Mesendoderm (in vitro differentiated cells): ENCODE results near the gene SMS.
A peak's percentile ranks its signal among the peaks of the same experiment; 100 is the strongest.

Source experiments
- DNase-seq: peaks from one replicate; pipeline ENCODE4 v3.0.0; 2013
- H2AK5ac ChIP-seq: 2 replicates; pipeline ENCODE4 v1.6.1; 2013; ENCODE audit warnings: low read length, inconsistent platforms
- H2BK120ac ChIP-seq: 2 replicates; pipeline ENCODE4 v1.6.1; 2013; ENCODE audit warnings: low read depth, mild to moderate bottlenecking, low read length, moderate library complexity, mixed read lengths
- H2BK15ac ChIP-seq: replicated peaks from 2 replicates; pipeline ENCODE4 v1.6.1; 2013; ENCODE audit warnings: low read depth, mild to moderate bottlenecking, moderate library complexity
- H2BK5ac ChIP-seq: 2 replicates; pipeline ENCODE4 v1.6.1; 2013; ENCODE audit warnings: low read length, inconsistent platforms
- H3K18ac ChIP-seq: 2 replicates; pipeline ENCODE4 v1.6.1; 2013; ENCODE audit warnings: mild to moderate bottlenecking, low read length, mixed read lengths
- H3K23ac ChIP-seq: one replicate; pipeline ENCODE4 v1.6.1; 2013; ENCODE audit warnings: low read length
- H3K27ac ChIP-seq: 2 replicates; pipeline ENCODE4 v1.5.1; 2013; ENCODE audit warnings: low read depth, mild to moderate bottlenecking, inconsistent platforms, low read length, moderate library complexity
- H3K27me3 ChIP-seq: 2 replicates; pipeline ENCODE4 v1.6.1; 2013; ENCODE audit warnings: low read length, control low read depth, mild to moderate bottlenecking, inconsistent platforms; ENCODE audit not compliant: insufficient read depth, poor library complexity
- H3K36me3 ChIP-seq: 2 replicates; pipeline ENCODE4 v1.6.1; 2013; ENCODE audit warnings: low read length, inconsistent platforms; ENCODE audit not compliant: control insufficient read depth, insufficient read depth
- H3K4ac ChIP-seq: one replicate; pipeline ENCODE4 v1.6.1; 2013; ENCODE audit warnings: low read depth, mild to moderate bottlenecking, low read length, moderate library complexity
- H3K4me1 ChIP-seq: 2 replicates; pipeline ENCODE4 v1.6.1; 2013; ENCODE audit warnings: low read depth, low read length, inconsistent platforms; ENCODE audit not compliant: control insufficient read depth
- H3K4me2 ChIP-seq: 2 replicates; pipeline ENCODE4 v1.6.1; 2013; ENCODE audit warnings: low read length
- H3K4me3 ChIP-seq: 2 replicates; pipeline ENCODE4 v1.5.1; 2013; ENCODE audit warnings: mild to moderate bottlenecking, low read length
- H3K56ac ChIP-seq: one replicate; pipeline ENCODE4 v1.6.1; 2013; ENCODE audit warnings: low read length
- H3K79me1 ChIP-seq: 2 replicates; pipeline ENCODE4 v1.6.1; 2013; ENCODE audit warnings: low read length, inconsistent platforms
- H3K79me2 ChIP-seq: 2 replicates; pipeline ENCODE4 v1.6.1; 2013; ENCODE audit warnings: mild to moderate bottlenecking, low read length; ENCODE audit not compliant: control insufficient read depth, insufficient read depth
- H3K9ac ChIP-seq: 2 replicates; pipeline ENCODE4 v1.6.1; 2013; ENCODE audit warnings: low read length, inconsistent platforms
- H4K5ac ChIP-seq: one replicate; pipeline ENCODE4 v1.6.1; 2013; ENCODE audit warnings: low read length
- H4K8ac ChIP-seq: one replicate; pipeline ENCODE4 v1.6.1; 2013; ENCODE audit warnings: low read depth, mild to moderate bottlenecking, control low read depth, low read length, moderate library complexity
- WGBS: extraction: QIAGEN DNeasy Blood & Tissue Kit; methylation state at CpG from one replicate; pipeline ENCODE4 v1.1.7; 2013; ENCODE audit warnings: low lambda C conversion rate, missing lambda C conversion rate; ENCODE audit not compliant: insufficient coverage; ENCODE audit errors: extremely low coverage; 5-methylcytosine and 5-hydroxymethylcytosine counted together

Gene SMS

GRCh38 chrX:21912989-21913388 lies 27.5 kb upstream of the SMS start:
- no peak for DNase-seq
- Histone ChIP-seq H4K8ac (no peak overlapping the region), H3K4me1 (no peaks in the 10 kb centered on the region), H3K79me2 (no peaks in the 10 kb centered on the region), H3K18ac (no peak overlapping the region), H3K56ac (no peak overlapping the region), H4K5ac (no peak overlapping the region), H3K4me3 (no peak overlapping the region), H3K23ac (no peak overlapping the region), H2BK5ac (no peak overlapping the region), H3K9ac (no peak overlapping the region), H3K4ac (no peak overlapping the region), H3K27ac (no peak overlapping the region), H3K79me1 (no peaks in the 10 kb centered on the region), H2AK5ac (no peak overlapping the region), H3K4me2 (no peak overlapping the region), H3K36me3 (no peaks in the 10 kb centered on the region), H3K27me3 (no peaks in the 10 kb centered on the region), H2BK15ac (no peak overlapping the region), H2BK120ac (no peak overlapping the region)
- WGBS: no CpG with 5 or more reads among the region's 4 CpGs

GRCh38 chrX:21926116-21926515 lies 14.4 kb upstream of the SMS start:
- Histone ChIP-seq H3K4me1 (no peaks in the 10 kb centered on the region), H3K56ac (no peak overlapping the region), H3K4ac (no peak overlapping the region), H3K23ac (no peak overlapping the region), H3K79me1 (no peaks in the 10 kb centered on the region), H3K79me2 (no peaks in the 10 kb centered on the region), H3K18ac (no peak overlapping the region), H3K36me3 (no peaks in the 10 kb centered on the region), H2BK15ac (no peak overlapping the region), H2BK5ac (no peak overlapping the region), H3K4me3 (no peak overlapping the region), H2AK5ac (no peak overlapping the region), H3K4me2 (no peak overlapping the region), H4K8ac (no peak overlapping the region), H3K27ac (no peak overlapping the region), H2BK120ac (no peak overlapping the region), H4K5ac (no peak overlapping the region), H3K9ac (no peak overlapping the region), H3K27me3 (no peaks in the 10 kb centered on the region)
- no CpG with 5 or more reads among the region's 3 CpGs for WGBS
- DNase-seq: no peak

GRCh38 chrX:21926527-21927278 lies 13.8 kb upstream of the SMS start:
- H3K56ac ChIP-seq: no peak overlapping the region
- no peak overlapping the region for H2BK15ac ChIP-seq
- no peak overlapping the region for H4K5ac ChIP-seq
- no peak overlapping the region for H3K23ac ChIP-seq
- H3K27ac ChIP-seq: no peak overlapping the region
- H4K8ac ChIP-seq: no peak overlapping the region
- H3K36me3 ChIP-seq: no peaks in the 10 kb centered on the region
- no peak overlapping the region for H2AK5ac ChIP-seq
- H3K4me2 ChIP-seq: no peak overlapping the region
- no CpG with 5 or more reads among the region's 6 CpGs for WGBS
- no peaks in the 10 kb centered on the region for H3K4me1 ChIP-seq
- H3K18ac ChIP-seq: no peak overlapping the region
- H3K27me3 ChIP-seq: no peaks in the 10 kb centered on the region
- DNase-seq: peak; percentile 90
- H2BK5ac ChIP-seq: no peak overlapping the region
- no peak overlapping the region for H3K9ac ChIP-seq
- H2BK120ac ChIP-seq: no peak overlapping the region
- no peaks in the 10 kb centered on the region for H3K79me1 ChIP-seq
- H3K79me2 ChIP-seq: no peaks in the 10 kb centered on the region
- no peak overlapping the region for H3K4me3 ChIP-seq
- H3K4ac ChIP-seq: no peak overlapping the region

GRCh38 chrX:21929209-21929608 lies 11.3 kb upstream of the SMS start:
- Histone ChIP-seq H3K79me2 (no peaks in the 10 kb centered on the region), H3K27me3 (no peaks in the 10 kb centered on the region), H3K4me2 (no peak overlapping the region), H3K4me3 (no peak overlapping the region), H3K36me3 (no peaks in the 10 kb centered on the region), H2BK5ac (no peak overlapping the region), H3K23ac (no peak overlapping the region), H4K8ac (no peak overlapping the region), H3K4ac (no peak overlapping the region), H3K4me1 (no peaks in the 10 kb centered on the region), H3K79me1 (no peaks in the 10 kb centered on the region), H2AK5ac (no peak overlapping the region), H3K56ac (no peak overlapping the region), H2BK120ac (no peak overlapping the region), H3K9ac (no peak overlapping the region), H3K18ac (no peak overlapping the region), H2BK15ac (no peak overlapping the region), H3K27ac (no peak overlapping the region), H4K5ac (no peak overlapping the region)
- no peak for DNase-seq
- no CpG with 5 or more reads among the region's 4 CpGs for WGBS

- Histone ChIP-seq H3K27ac (no peak overlapping the region), H3K4me3 (no peak overlapping the region), H4K8ac (no peak overlapping the region), H2BK5ac (no peak overlapping the region), H3K36me3 (no peaks in the 10 kb centered on the region), H3K9ac (no peak overlapping the region), H3K18ac (no peak overlapping the region), H2BK120ac (no peak overlapping the region), H3K79me1 (no peaks in the 10 kb centered on the region), H3K27me3 (no peaks in the 10 kb centered on the region), H2AK5ac (no peak overlapping the region), H3K4ac (no peak overlapping the region), H3K79me2 (no peaks in the 10 kb centered on the region), H3K4me2 (no peak overlapping the region), H3K23ac (no peak overlapping the region), H4K5ac (no peak overlapping the region), H3K4me1 (no peaks in the 10 kb centered on the region), H3K56ac (no peak overlapping the region), H2BK15ac (no peak overlapping the region)
- no peak for DNase-seq
- no CpG with 5 or more reads among the region's 1 CpG for WGBS
These were observed 9.5 kb upstream of the SMS start for GRCh38 chrX:21930986-21931385.
